Heart left ventricle (tissue), 13 donors: Measurements from ENCODE around the gene GRIN2C.
"Not testable (repeated sequence)": the region's sequence is repeated elsewhere in the genome, so short reads cannot be mapped to it uniquely, and the experiment has no call there.

Source experiments
- POLR2A ChIP-seq, 2 donors: fragments of 450-650 bp; IDR thresholded peaks; one replicate each; pipeline ENCODE4 v1.6.1; 2017; ENCODE audit warnings: antibody characterized with exemption in 2 of 2, mild to moderate bottlenecking in 2 of 2, moderate library complexity in 2 of 2
- TF ChIP-seq, protein P1 (sequence below), 12 donors: fragments of 200-600 bp; sonication (generic) in 4 of 12; IDR thresholded peaks; one replicate each; pipeline versions ENCODE4 v1.5.0 to v1.8.0; 2018 to 2022; ENCODE audit warnings: antibody characterized with exemption in 12 of 12, mild to moderate bottlenecking in 5 of 12
- donor health status: ischemic (EF 13 %, LVEDD 7.1; RV severe dilation, severe dysfunction).
- donor health status: DM: no; HTN: yes; CAD: no.
- donor health status: DM: no; HTN: no; CAD: no.
- donor health status: ischemic (EF 25% LVEDD 6.9; RV normal size, moderate dysfunction).
- donor health status: ischemic (EF 25% LVEDD 5.7; RV mildly dilated, moderate dysfunction).
- donor health status: ischemic (EF 35%, LVEDD 5.7; RV mildly dilated, moderate dysfunction).
- donor health status: nonischemic (EF 11% LVEDD 7.7; RV severe dilation, severe dysfunction).
- donor health status: DM: yes; HTN: yes; CAD: no.
- donor health status: PGD.
- donor health status: ischemic (EF 29% LVEDD 5.4; RV normal size, mild dysfunction).
- donor health status: nonischemic (EF 23%, LVEDD 6.1; RV moderate dilation, normal function).

DNA sequence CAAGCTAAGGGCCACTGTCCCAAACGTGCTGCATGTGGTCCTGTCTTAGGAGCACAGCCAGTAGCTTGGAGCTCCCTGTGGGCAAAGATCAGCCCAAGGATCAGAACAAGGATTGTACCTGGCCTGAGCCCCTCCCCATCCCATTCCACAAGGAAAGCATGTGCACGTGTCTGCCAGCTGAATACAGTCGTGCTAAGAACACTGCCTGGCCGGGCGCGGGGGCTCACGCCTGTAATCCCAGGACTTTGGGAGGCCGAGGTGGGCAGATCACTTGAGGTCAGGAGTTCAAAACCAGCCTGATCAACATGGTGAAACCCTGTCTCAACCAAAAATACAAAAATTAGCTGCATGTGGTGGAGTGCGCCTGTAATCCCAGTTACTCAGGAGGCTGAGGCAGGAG lies 10.3 kb upstream of the GRIN2C start:
- TF ChIP-seq, protein P1, sequence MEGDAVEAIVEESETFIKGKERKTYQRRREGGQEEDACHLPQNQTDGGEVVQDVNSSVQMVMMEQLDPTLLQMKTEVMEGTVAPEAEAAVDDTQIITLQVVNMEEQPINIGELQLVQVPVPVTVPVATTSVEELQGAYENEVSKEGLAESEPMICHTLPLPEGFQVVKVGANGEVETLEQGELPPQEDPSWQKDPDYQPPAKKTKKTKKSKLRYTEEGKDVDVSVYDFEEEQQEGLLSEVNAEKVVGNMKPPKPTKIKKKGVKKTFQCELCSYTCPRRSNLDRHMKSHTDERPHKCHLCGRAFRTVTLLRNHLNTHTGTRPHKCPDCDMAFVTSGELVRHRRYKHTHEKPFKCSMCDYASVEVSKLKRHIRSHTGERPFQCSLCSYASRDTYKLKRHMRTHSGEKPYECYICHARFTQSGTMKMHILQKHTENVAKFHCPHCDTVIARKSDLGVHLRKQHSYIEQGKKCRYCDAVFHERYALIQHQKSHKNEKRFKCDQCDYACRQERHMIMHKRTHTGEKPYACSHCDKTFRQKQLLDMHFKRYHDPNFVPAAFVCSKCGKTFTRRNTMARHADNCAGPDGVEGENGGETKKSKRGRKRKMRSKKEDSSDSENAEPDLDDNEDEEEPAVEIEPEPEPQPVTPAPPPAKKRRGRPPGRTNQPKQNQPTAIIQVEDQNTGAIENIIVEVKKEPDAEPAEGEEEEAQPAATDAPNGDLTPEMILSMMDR (IDR thresholded peaks at IDR 0.05): not testable (repeated sequence)
- not testable (repeated sequence) for TF ChIP-seq POLR2A (IDR thresholded peaks at IDR 0.05)
